ENCODE data around the gene PSMB5. TPM values are rescaled to one million over a fixed set of nuclear protein-coding genes. Genes with fewer than 3 reads are reported as not detected.

The PSMB5 gene
- total and polyA plus RNA-seq, 2 of the 13 experiments (the other 11 are each of a cell fraction or from before 2014, with no cell fraction given) = 705 to 871 TPM

DNA sequence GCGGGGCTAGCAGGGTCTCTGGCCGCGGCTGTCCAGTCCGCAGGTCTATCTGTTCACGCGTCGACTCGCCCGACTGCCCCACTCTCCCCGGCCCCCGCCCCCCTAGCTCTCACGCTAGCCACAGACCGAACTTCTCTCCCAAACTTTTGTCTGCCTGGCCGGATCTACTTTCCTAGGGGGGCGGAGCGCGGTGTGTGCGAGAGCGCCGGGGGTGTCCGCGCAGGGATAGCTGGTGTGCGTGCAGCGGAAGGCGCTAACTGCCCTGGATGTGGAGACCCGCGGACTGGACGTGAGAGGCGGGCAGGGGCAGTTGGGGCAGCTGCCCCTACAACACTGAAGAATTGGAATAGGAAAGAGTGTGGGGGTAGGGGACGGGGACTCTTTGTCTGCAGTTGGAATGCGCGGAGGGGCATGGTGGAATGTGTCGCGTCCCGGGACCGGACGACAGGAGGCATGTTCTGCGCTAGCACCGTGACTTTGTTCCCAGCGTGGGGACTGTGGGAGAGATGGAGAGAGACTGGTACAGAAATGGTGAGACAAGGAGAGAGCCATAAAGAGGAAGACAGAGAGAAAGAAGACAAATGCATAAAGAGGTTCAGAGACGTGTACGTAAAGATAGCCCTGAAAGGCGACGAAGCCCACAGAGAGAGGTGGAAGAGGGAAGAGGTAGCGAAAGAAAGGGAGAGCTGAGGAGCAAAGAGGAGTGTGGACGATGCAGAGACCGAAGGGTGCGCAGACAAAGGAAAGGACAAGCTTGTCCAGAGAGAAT is 52.0 kb downstream of the PSMB5 start, which contains the start of gene AJUBA (continued):
- TF ChIP-seq, protein P1, sequence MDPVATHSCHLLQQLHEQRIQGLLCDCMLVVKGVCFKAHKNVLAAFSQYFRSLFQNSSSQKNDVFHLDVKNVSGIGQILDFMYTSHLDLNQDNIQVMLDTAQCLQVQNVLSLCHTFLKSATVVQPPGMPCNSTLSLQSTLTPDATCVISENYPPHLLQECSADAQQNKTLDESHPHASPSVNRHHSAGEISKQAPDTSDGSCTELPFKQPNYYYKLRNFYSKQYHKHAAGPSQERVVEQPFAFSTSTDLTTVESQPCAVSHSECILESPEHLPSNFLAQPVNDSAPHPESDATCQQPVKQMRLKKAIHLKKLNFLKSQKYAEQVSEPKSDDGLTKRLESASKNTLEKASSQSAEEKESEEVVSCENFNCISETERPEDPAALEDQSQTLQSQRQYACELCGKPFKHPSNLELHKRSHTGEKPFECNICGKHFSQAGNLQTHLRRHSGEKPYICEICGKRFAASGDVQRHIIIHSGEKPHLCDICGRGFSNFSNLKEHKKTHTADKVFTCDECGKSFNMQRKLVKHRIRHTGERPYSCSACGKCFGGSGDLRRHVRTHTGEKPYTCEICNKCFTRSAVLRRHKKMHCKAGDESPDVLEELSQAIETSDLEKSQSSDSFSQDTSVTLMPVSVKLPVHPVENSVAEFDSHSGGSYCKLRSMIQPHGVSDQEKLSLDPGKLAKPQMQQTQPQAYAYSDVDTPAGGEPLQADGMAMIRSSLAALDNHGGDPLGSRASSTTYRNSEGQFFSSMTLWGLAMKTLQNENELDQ (CRISPR knock-in tag; IDR thresholded peaks at IDR 0.05; ENCODE audit: borderline replicate concordance) = no peak
- TF ChIP-seq ZNF451 (CRISPR knock-in tag; IDR thresholded peaks at IDR 0.05) = peak; percentile 86
- TF ChIP-seq MNT (IDR thresholded peaks at IDR 0.05) = peak; percentile 80; the same call in 1 of the 2 replicates
- TF ChIP-seq ZNF556 (CRISPR knock-in tag; IDR thresholded peaks at IDR 0.05; ENCODE audit: borderline replicate concordance) = peak; percentile 99
- TF ChIP-seq SOX6 (IDR thresholded peaks at IDR 0.05) = no peak
- no peak for TF ChIP-seq SOX6 (CRISPR knock-in tag; IDR thresholded peaks at IDR 0.05)
- TF ChIP-seq ZNF569 (CRISPR knock-in tag; IDR thresholded peaks at IDR 0.05; ENCODE audit: borderline replicate concordance) = no peak
- TF ChIP-seq NFIB (CRISPR knock-in tag; IDR thresholded peaks at IDR 0.05; ENCODE audit: borderline replicate concordance) = no peak
- TF ChIP-seq ZNF510 (CRISPR knock-in tag; IDR thresholded peaks at IDR 0.05; ENCODE audit: low read depth) = peak; percentile 88
- TF ChIP-seq, protein P2, sequence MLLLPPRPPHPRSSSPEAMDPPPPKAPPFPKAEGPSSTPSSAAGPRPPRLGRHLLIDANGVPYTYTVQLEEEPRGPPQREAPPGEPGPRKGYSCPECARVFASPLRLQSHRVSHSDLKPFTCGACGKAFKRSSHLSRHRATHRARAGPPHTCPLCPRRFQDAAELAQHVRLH (CRISPR knock-in tag; IDR thresholded peaks at IDR 0.05; ENCODE audit: borderline replicate concordance, low read depth) = peak; percentile 69
- TF ChIP-seq, protein P3, sequence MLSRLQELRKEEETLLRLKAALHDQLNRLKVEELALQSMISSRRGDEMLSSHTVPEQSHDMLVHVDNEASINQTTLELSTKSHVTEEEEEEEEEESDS (CRISPR knock-in tag; IDR thresholded peaks at IDR 0.05; ENCODE audit: borderline replicate concordance) = no peak
- peak; percentile 86; the same call in 1 of the 2 replicates for TF ChIP-seq STAT5B (CRISPR knock-in tag; IDR thresholded peaks at IDR 0.05)
- TF ChIP-seq RARG (CRISPR knock-in tag; IDR thresholded peaks at IDR 0.05; ENCODE audit: low read depth) = no peak; the same call in 1 of the 2 replicates
- TF ChIP-seq ZBTB7B (CRISPR knock-in tag; IDR thresholded peaks at IDR 0.05) = peak; percentile 99
- TF ChIP-seq RFX5 (IDR thresholded peaks at IDR 0.05; ENCODE audit: low read depth, low read length) = peak; percentile 58
- TF ChIP-seq ZBTB20 (CRISPR knock-in tag; IDR thresholded peaks at IDR 0.05; ENCODE audit: borderline replicate concordance, low read depth) = peak; percentile 97
- peak; percentile 77 for TF ChIP-seq RARA (CRISPR knock-in tag; IDR thresholded peaks at IDR 0.05)
- peak; percentile 90 for TF ChIP-seq THAP11 (CRISPR knock-in tag; IDR thresholded peaks at IDR 0.05)
- no peak for TF ChIP-seq ELK4 (CRISPR knock-in tag; IDR thresholded peaks at IDR 0.05; ENCODE audit: borderline replicate concordance)
- TF ChIP-seq ZNF234 (CRISPR knock-in tag; conservative IDR thresholded peaks at IDR 0.05) = no peak
- TF ChIP-seq ZNF264 (CRISPR knock-in tag; IDR thresholded peaks at IDR 0.05) = no peak
- no peak for TF ChIP-seq PLRG1 (conservative IDR thresholded peaks at IDR 0.05)
- peak; percentile 32; the same call in 1 of the 2 replicates for TF ChIP-seq ZFYVE20 (CRISPR knock-in tag; IDR thresholded peaks at IDR 0.05; ENCODE audit: borderline replicate concordance, low read depth)
- no peak for TF ChIP-seq HDAC1 (CRISPR knock-in tag; IDR thresholded peaks at IDR 0.05)
- no peak for TF ChIP-seq KDM5B (CRISPR knock-in tag; IDR thresholded peaks at IDR 0.05; ENCODE audit: borderline replicate concordance)
- TF ChIP-seq HNF4A (CRISPR knock-in tag; IDR thresholded peaks at IDR 0.05) = no peak
